HCT116 (cell line): ENCODE data around the gene ACCS. TPM values are rescaled to one million over a fixed set of nuclear protein-coding genes. Genes with fewer than 3 reads are reported as not detected.

ENCODE experiments used
- ATAC-seq: fragments of 200-7000 bp; cut with Tn5 transposase; 2 replicates; pipeline ENCODE4 v1.9.1; 2020; ENCODE audit warnings: mild to moderate bottlenecking, moderate library complexity
- BruUV-seq: library from RNA; stranded (reverse); fragments of 400-500 nt; replicated peaks from 2 replicates; lab custom pipeline; 2021; lab: Mats Ljungman, UMichigan
- CTCF ChIA-PET: fragments of 300-600 bp; sonication (Branson Sonifier 250); formaldehyde crosslinking; loops from one replicate; lab custom pipeline; 2021; ENCODE audit warnings: antibody characterized with exemption; lab: Charles Lee
- POLR2A ChIA-PET: fragments of 300-600, 350-600 bp; sonication (Branson Sonifier 250); formaldehyde crosslinking; loops from one replicate; lab custom pipeline; 2021; ENCODE audit warnings: antibody characterized with exemption; lab: Charles Lee
- RAD21 ChIA-PET, 2 experiments: fragments of 300-600 bp; sonication (Branson Sonifier 250); formaldehyde crosslinking; loops; one replicate each; lab custom pipeline; 2023; ENCODE audit warnings: low total read pairs in 2 of 2; ENCODE audit not compliant: uncharacterized antibody in 2 of 2, unreplicated experiment in 2 of 2, low non-redundant PET in 1 of 2; lab: Charles Lee
- DNase-seq: peaks from one replicate; pipeline ENCODE4 v3.0.0-alpha.2; 2010; ENCODE audit warnings: low read depth, low spot score
- H2AFZ ChIP-seq: fragments of 200-600 bp; shearing (Covaris generic), sonication (generic); 2 replicates; pipeline ENCODE4 v1.6.1; 2017; ENCODE audit warnings: low read depth, mixed run types, mixed read lengths, antibody characterized with exemption, low read length; ENCODE audit not compliant: poor library complexity, severe bottlenecking
- H3K27ac ChIP-seq: 2 replicates; pipeline ENCODE4 v1.5.1; 2012; ENCODE audit warnings: low read depth, low read length
- H3K27me3 ChIP-seq: fragments of 200-600 bp; sonication (generic); 2 replicates; pipeline ENCODE4 v1.6.1; 2016; ENCODE audit warnings: mixed run types, low read length, mixed read lengths; ENCODE audit not compliant: insufficient read depth
- H3K36me3 ChIP-seq, 2 experiments: fragments of 200-500 bp in 1 of 2; fragments of 200-600 bp in 1 of 2; sonication (Bioruptor generic) in 1 of 2; sonication (generic) in 1 of 2; 2 replicates each; pipeline versions ENCODE4 v1.5.1 to v1.6.1; 2014 to 2016; ENCODE audit warnings: low read length in 2 of 2, inconsistent platforms in 1 of 2, mixed read lengths in 1 of 2, mixed run types in 1 of 2; ENCODE audit not compliant: insufficient read depth in 2 of 2, control insufficient read depth in 1 of 2
- H3K4me1 ChIP-seq, 2 experiments: fragments of 200-600 bp in 1 of 2; sonication (generic) in 1 of 2; 2 replicates each; pipeline versions ENCODE4 v1.5.1 to v1.6.1; 2012 to 2017; ENCODE audit warnings: low read length in 2 of 2, inconsistent platforms in 1 of 2, mild to moderate bottlenecking in 1 of 2, mixed read lengths in 1 of 2, mixed run types in 1 of 2, moderate library complexity in 1 of 2; ENCODE audit not compliant: insufficient read depth in 2 of 2, control insufficient read depth in 1 of 2
- H3K4me2 ChIP-seq: fragments of 200-600 bp; sonication (generic); 2 replicates; pipeline ENCODE4 v1.6.1; 2017; ENCODE audit warnings: mixed run types, low read length, mixed read lengths
- H3K4me3 ChIP-seq, 2 experiments: fragments of 200-600 bp in 1 of 2; sonication (generic) in 1 of 2; replicated peaks in 1 of 2; 2 replicates each; pipeline ENCODE4 v1.5.1; 2011 to 2016; ENCODE audit warnings: low read length in 2 of 2, control low read depth in 1 of 2, low read depth in 1 of 2, mild to moderate bottlenecking in 1 of 2, mixed read lengths in 1 of 2, mixed run types in 1 of 2
- H3K79me2 ChIP-seq: fragments of 200-600 bp; sonication (generic); 2 replicates; pipeline ENCODE4 v1.6.1; 2017; ENCODE audit warnings: mild to moderate bottlenecking, mixed run types, low read length, moderate library complexity, mixed read lengths; ENCODE audit not compliant: insufficient read depth
- H3K9ac ChIP-seq: fragments of 200-600 bp; sonication (generic); 2 replicates; pipeline ENCODE4 v1.6.1; 2016; ENCODE audit warnings: low read length, mixed read lengths
- H3K9me2 ChIP-seq: fragments of 200-600 bp; sonication (generic), shearing (Covaris generic); 2 replicates; pipeline ENCODE4 v1.6.1; 2017; ENCODE audit warnings: mixed run types, mild to moderate bottlenecking, moderate library complexity; ENCODE audit not compliant: insufficient read depth
- H3K9me3 ChIP-seq, 2 experiments: fragments of 200-500 bp in 1 of 2; fragments of 200-600 bp in 1 of 2; sonication (Bioruptor generic) in 1 of 2; sonication (generic) in 1 of 2; 2 replicates each; pipeline ENCODE4 v1.6.1; 2014 to 2017; ENCODE audit warnings: low read length in 2 of 2, mixed read lengths in 2 of 2, inconsistent platforms in 1 of 2, low read depth in 1 of 2, mild to moderate bottlenecking in 1 of 2, mixed run types in 1 of 2, moderate library complexity in 1 of 2; ENCODE audit not compliant: control insufficient read depth in 1 of 2, insufficient read depth in 1 of 2
- H4K20me1 ChIP-seq: fragments of 200-600 bp; sonication (generic), shearing (Covaris generic); 2 replicates; pipeline ENCODE4 v1.6.1; 2017; ENCODE audit warnings: mixed run types, mild to moderate bottlenecking, moderate library complexity; ENCODE audit not compliant: insufficient read depth
- CEBPB ChIP-seq: IDR thresholded peaks from 2 replicates; pipeline ENCODE4 v1.6.1; 2012; ENCODE audit warnings: low read depth
- EGR1 ChIP-seq: IDR thresholded peaks from 2 replicates; pipeline ENCODE4 v1.6.1; 2012; ENCODE audit warnings: low read depth
- ELF1 ChIP-seq: IDR thresholded peaks from 2 replicates; pipeline ENCODE4 v1.6.1; 2012; ENCODE audit warnings: low read depth, borderline replicate concordance
- EZH2 ChIP-seq: fragments of 200-600 bp; sonication (generic); IDR thresholded peaks from 2 replicates; pipeline ENCODE4 v1.6.1; 2017; ENCODE audit warnings: antibody characterized with exemption, mixed run types
- EZH2phosphoT487 ChIP-seq: fragments of 200-600 bp; IDR thresholded peaks from 2 replicates; pipeline ENCODE4 v1.6.1; 2018; ENCODE audit warnings: antibody characterized with exemption, borderline replicate concordance
- FOSL1 ChIP-seq: IDR thresholded peaks from 2 replicates; pipeline ENCODE4 v1.6.1; 2012; ENCODE audit warnings: low read depth
- RAD21 ChIP-seq: IDR thresholded peaks from 2 replicates; pipeline ENCODE4 v1.6.1; 2012; ENCODE audit warnings: low read depth, mild to moderate bottlenecking
- SRF ChIP-seq: IDR thresholded peaks from 2 replicates; pipeline ENCODE4 v1.6.1; 2012; ENCODE audit warnings: low read depth
- TCF7L2 ChIP-seq: IDR thresholded peaks from 2 replicates; pipeline ENCODE4 v1.7.0; 2011; ENCODE audit warnings: borderline replicate concordance, inconsistent platforms; ENCODE audit not compliant: insufficient read depth, insufficient read length; ENCODE audit errors: extremely low read depth
- YY1 ChIP-seq: IDR thresholded peaks from 2 replicates; pipeline ENCODE4 v1.6.1; 2011; ENCODE audit warnings: low read length, low read depth, moderate library complexity, mild to moderate bottlenecking; ENCODE audit not compliant: insufficient replicate concordance; ENCODE audit errors: extremely low read depth
- ZFX ChIP-seq: fragments of 450-650 bp; IDR thresholded peaks from 2 replicates; pipeline ENCODE4 v1.6.1; 2017
- intact Hi-C: fragments of 100-400 bp; cut with micrococcal nuclease; formaldehyde crosslinking; loops from 2 replicates; pipeline ENCODE4 v1.10.0; 2022
- total RNA-seq: library from RNA; stranded (reverse); gene quantifications from one replicate; pipeline ENCODE4 v1.2.1, GENCODE V29; 2021; ENCODE audit not compliant: unreplicated experiment
- TF ChIP-seq, protein P1 (sequence below): IDR thresholded peaks from 2 replicates; pipeline ENCODE4 v1.6.1; 2012; ENCODE audit warnings: low read depth
- TF ChIP-seq, protein P2 (sequence below), 3 experiments: fragments of 200-600 bp in 1 of 3; sonication (generic) in 1 of 3; IDR thresholded peaks in 2 of 3; conservative IDR thresholded peaks in 1 of 3; 2 replicates each; pipeline ENCODE4 v1.5.1; 2012 to 2017; ENCODE audit warnings: low read depth in 2 of 3, low read length in 2 of 3, antibody characterized with exemption in 1 of 3, borderline replicate concordance in 1 of 3, control low read depth in 1 of 3, mild to moderate bottlenecking in 1 of 3, mixed read lengths in 1 of 3, mixed run types in 1 of 3, moderate library complexity in 1 of 3; ENCODE audit not compliant: insufficient read depth in 1 of 3
- TF ChIP-seq, protein P3 (sequence below): IDR thresholded peaks from 2 replicates; pipeline ENCODE4 v1.6.1; 2012

Gene ACCS
- total RNA-seq, 1 experiment from 2014 or later = 13.2 TPM

DNA sequence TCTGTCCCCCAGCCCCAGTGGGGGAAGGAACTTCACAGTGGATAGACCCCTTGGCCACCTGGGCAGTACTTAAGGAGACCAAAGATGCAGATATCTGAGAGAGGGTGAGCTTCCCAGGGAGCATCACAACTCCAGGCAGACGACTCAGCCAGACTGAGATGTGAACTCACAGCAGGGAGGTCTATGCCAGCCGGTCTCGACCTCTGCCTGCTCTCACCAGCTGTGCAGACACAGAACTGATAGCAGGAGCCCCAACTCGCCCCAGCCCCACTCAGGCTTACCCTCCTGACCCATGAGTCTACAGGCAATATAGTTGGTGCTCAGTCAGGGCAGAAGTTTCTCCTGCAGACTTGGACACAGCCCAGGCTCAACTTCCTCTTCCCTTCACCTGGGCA lies 47.9 kb upstream of the ACCS start:
- ChIA-PET CTCF (no interaction called here), RAD21 (interaction anchor here in 1 of 2 experiments (0.6 kb wide), 1 partner anchor 29 kb away, joined by 3 read pairs; no protein-coding TSS in a partner anchor), POLR2A (no interaction called here)
- H3K9ac ChIP-seq = no peak overlapping the region
- H3K9me2 ChIP-seq = no peaks in the 10 kb centered on the region
- H3K9me3 ChIP-seq = no peaks in the 10 kb centered on the region
- no peaks in the 10 kb centered on the region for H3K79me2 ChIP-seq
- H3K4me2 ChIP-seq = no peak overlapping the region
- no peaks in the 10 kb centered on the region for H3K27me3 ChIP-seq
- TF ChIP-seq CEBPB (no peak), SRF (no peak), YY1 (no peak), FOSL1 (no peak), EZH2 (no peak), ELF1 (no peak), RAD21 (no peak), TCF7L2 (no peak), ZFX (no peak), EZH2phosphoT487 (no peak), EGR1 (no peak)
- TF ChIP-seq, protein P1, sequence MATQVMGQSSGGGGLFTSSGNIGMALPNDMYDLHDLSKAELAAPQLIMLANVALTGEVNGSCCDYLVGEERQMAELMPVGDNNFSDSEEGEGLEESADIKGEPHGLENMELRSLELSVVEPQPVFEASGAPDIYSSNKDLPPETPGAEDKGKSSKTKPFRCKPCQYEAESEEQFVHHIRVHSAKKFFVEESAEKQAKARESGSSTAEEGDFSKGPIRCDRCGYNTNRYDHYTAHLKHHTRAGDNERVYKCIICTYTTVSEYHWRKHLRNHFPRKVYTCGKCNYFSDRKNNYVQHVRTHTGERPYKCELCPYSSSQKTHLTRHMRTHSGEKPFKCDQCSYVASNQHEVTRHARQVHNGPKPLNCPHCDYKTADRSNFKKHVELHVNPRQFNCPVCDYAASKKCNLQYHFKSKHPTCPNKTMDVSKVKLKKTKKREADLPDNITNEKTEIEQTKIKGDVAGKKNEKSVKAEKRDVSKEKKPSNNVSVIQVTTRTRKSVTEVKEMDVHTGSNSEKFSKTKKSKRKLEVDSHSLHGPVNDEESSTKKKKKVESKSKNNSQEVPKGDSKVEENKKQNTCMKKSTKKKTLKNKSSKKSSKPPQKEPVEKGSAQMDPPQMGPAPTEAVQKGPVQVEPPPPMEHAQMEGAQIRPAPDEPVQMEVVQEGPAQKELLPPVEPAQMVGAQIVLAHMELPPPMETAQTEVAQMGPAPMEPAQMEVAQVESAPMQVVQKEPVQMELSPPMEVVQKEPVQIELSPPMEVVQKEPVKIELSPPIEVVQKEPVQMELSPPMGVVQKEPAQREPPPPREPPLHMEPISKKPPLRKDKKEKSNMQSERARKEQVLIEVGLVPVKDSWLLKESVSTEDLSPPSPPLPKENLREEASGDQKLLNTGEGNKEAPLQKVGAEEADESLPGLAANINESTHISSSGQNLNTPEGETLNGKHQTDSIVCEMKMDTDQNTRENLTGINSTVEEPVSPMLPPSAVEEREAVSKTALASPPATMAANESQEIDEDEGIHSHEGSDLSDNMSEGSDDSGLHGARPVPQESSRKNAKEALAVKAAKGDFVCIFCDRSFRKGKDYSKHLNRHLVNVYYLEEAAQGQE = no peak
- TF ChIP-seq, protein P2, sequence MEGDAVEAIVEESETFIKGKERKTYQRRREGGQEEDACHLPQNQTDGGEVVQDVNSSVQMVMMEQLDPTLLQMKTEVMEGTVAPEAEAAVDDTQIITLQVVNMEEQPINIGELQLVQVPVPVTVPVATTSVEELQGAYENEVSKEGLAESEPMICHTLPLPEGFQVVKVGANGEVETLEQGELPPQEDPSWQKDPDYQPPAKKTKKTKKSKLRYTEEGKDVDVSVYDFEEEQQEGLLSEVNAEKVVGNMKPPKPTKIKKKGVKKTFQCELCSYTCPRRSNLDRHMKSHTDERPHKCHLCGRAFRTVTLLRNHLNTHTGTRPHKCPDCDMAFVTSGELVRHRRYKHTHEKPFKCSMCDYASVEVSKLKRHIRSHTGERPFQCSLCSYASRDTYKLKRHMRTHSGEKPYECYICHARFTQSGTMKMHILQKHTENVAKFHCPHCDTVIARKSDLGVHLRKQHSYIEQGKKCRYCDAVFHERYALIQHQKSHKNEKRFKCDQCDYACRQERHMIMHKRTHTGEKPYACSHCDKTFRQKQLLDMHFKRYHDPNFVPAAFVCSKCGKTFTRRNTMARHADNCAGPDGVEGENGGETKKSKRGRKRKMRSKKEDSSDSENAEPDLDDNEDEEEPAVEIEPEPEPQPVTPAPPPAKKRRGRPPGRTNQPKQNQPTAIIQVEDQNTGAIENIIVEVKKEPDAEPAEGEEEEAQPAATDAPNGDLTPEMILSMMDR (IDR thresholded peaks at IDR 0.05 in 2 of 3, conservative IDR thresholded peaks at IDR 0.05 in 1 of 3; ENCODE audit: borderline replicate concordance in 1 of 3, insufficient read depth in 1 of 3, low read depth in 2 of 3, low read length in 2 of 3) = no peak
- TF ChIP-seq, protein P3, sequence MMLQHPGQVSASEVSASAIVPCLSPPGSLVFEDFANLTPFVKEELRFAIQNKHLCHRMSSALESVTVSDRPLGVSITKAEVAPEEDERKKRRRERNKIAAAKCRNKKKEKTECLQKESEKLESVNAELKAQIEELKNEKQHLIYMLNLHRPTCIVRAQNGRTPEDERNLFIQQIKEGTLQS = no peak
- intact Hi-C loops = no loop called here
- no peak overlapping the region for H3K27ac ChIP-seq
- peak; percentile 27; the same call in 1 of the 2 replicates for ATAC-seq
- H3K36me3 ChIP-seq = no peaks in the 10 kb centered on the region
- DNase-seq = no peak
- no TSS peak for BruUV-seq
- H3K4me3 ChIP-seq = no peak overlapping the region
- H4K20me1 ChIP-seq = no peaks in the 10 kb centered on the region
- no peak overlapping the region for H2AFZ ChIP-seq
- peaks cover 9 to 16% of the 10 kb centered on the region in 2 experiments for H3K4me1 ChIP-seq
